Mesenchymal stem cell (in vitro differentiated cells and primary cell): ENCODE measurements around the gene DHCR7.

ENCODE experiments used
- DNase-seq: peaks from one replicate; pipeline ENCODE4 v3.0.0-alpha.2; 2013
- H2AFZ ChIP-seq: one replicate; pipeline ENCODE4 v1.6.1; 2013; ENCODE audit warnings: low read depth, mild to moderate bottlenecking, control low read depth, inconsistent platforms, low read length, moderate library complexity
- H2AK5ac ChIP-seq: 2 replicates; pipeline ENCODE4 v1.6.1; 2013; ENCODE audit warnings: low read length, moderate library complexity, mild to moderate bottlenecking, inconsistent platforms; ENCODE audit not compliant: severe bottlenecking
- H2BK120ac ChIP-seq: one replicate; pipeline ENCODE4 v1.6.1; 2013; ENCODE audit warnings: low read depth, mild to moderate bottlenecking, inconsistent platforms, low read length, moderate library complexity
- H2BK12ac ChIP-seq, 2 experiments: one replicate each; pipeline ENCODE4 v1.6.1; 2013; ENCODE audit warnings: inconsistent platforms in 2 of 2, low read length in 2 of 2, mild to moderate bottlenecking in 2 of 2, moderate library complexity in 2 of 2, control low read depth in 1 of 2
- H2BK15ac ChIP-seq: one replicate; pipeline ENCODE4 v1.6.1; 2013; ENCODE audit warnings: mild to moderate bottlenecking, low read depth, inconsistent platforms; ENCODE audit not compliant: poor library complexity, severe bottlenecking
- H2BK5ac ChIP-seq: 2 replicates; pipeline ENCODE4 v1.6.1; 2013; ENCODE audit warnings: low read depth, mild to moderate bottlenecking, low read length, control low read depth, inconsistent platforms; ENCODE audit not compliant: poor library complexity, severe bottlenecking
- H3K14ac ChIP-seq, 2 experiments: one replicate each; pipeline ENCODE4 v1.6.1; 2013; ENCODE audit warnings: inconsistent platforms in 2 of 2, low read length in 2 of 2, control low read depth in 1 of 2, mild to moderate bottlenecking in 1 of 2, moderate library complexity in 1 of 2
- H3K18ac ChIP-seq, 2 experiments: one replicate each; pipeline ENCODE4 v1.6.1; 2013; ENCODE audit warnings: inconsistent platforms in 2 of 2, low read length in 2 of 2, control low read depth in 1 of 2, low read depth in 1 of 2, mild to moderate bottlenecking in 1 of 2
- H3K23ac ChIP-seq, 2 experiments: one replicate each; pipeline ENCODE4 v1.6.1; 2013; ENCODE audit warnings: inconsistent platforms in 2 of 2, low read length in 2 of 2, mild to moderate bottlenecking in 2 of 2, moderate library complexity in 2 of 2, control low read depth in 1 of 2
- H3K27ac ChIP-seq: 2 replicates; pipeline ENCODE4 v1.5.1; 2013; ENCODE audit warnings: mild to moderate bottlenecking, moderate library complexity, low read length, control low read depth, inconsistent platforms; ENCODE audit not compliant: poor library complexity, severe bottlenecking
- H3K27me3 ChIP-seq, 2 experiments: 2 replicates each; pipeline versions ENCODE4 v1.6.1 to v1.7.0; 2013; ENCODE audit warnings: low read length in 2 of 2, mild to moderate bottlenecking in 2 of 2, moderate library complexity in 2 of 2, control low read depth in 1 of 2, inconsistent platforms in 1 of 2; ENCODE audit not compliant: control insufficient read depth in 1 of 2, insufficient read depth in 1 of 2
- H3K36me3 ChIP-seq, 2 experiments: 2 replicates each; pipeline versions ENCODE4 v1.6.1 to v1.7.0; 2013; ENCODE audit warnings: low read length in 2 of 2, control low read depth in 1 of 2, inconsistent platforms in 1 of 2, low read depth in 1 of 2, mild to moderate bottlenecking in 1 of 2; ENCODE audit not compliant: insufficient read depth in 2 of 2, control insufficient read depth in 1 of 2
- H3K4ac ChIP-seq, 2 experiments: one replicate each; pipeline ENCODE4 v1.6.1; 2013; ENCODE audit warnings: inconsistent platforms in 2 of 2, low read length in 2 of 2, mild to moderate bottlenecking in 2 of 2, moderate library complexity in 2 of 2, control low read depth in 1 of 2, low read depth in 1 of 2
- H3K4me1 ChIP-seq: 2 replicates; pipeline ENCODE4 v1.6.1; 2013; ENCODE audit warnings: low read depth, low read length, control low read depth; ENCODE audit not compliant: control insufficient read depth, insufficient read depth
- H3K4me2 ChIP-seq: 2 replicates; pipeline ENCODE4 v1.6.1; 2013; ENCODE audit warnings: low read length, mild to moderate bottlenecking, inconsistent platforms; ENCODE audit not compliant: poor library complexity, severe bottlenecking
- H3K4me3 ChIP-seq, 2 experiments: 2 replicates each; pipeline versions ENCODE4 v1.5.1 to v1.7.0; 2013; ENCODE audit warnings: low read length in 2 of 2, mild to moderate bottlenecking in 2 of 2, control low read depth in 1 of 2, low read depth in 1 of 2; ENCODE audit not compliant: insufficient read depth in 1 of 2
- H3K79me1 ChIP-seq: replicated peaks from 2 replicates; pipeline ENCODE4 v1.6.1; 2013; ENCODE audit warnings: mild to moderate bottlenecking, control low read depth, low read length, inconsistent platforms; ENCODE audit not compliant: poor library complexity, severe bottlenecking
- H3K9ac ChIP-seq: 2 replicates; pipeline ENCODE4 v1.7.0; 2013; ENCODE audit warnings: mild to moderate bottlenecking, low read length, moderate library complexity
- H3K9me3 ChIP-seq: 2 replicates; pipeline ENCODE4 v1.7.0; 2013; ENCODE audit warnings: mild to moderate bottlenecking, low read length; ENCODE audit not compliant: control insufficient read depth
- H4K8ac ChIP-seq: one replicate; pipeline ENCODE4 v1.6.1; 2013; ENCODE audit warnings: inconsistent platforms, mild to moderate bottlenecking, low read length, moderate library complexity
- H4K91ac ChIP-seq: one replicate; pipeline ENCODE4 v1.6.1; 2013; ENCODE audit warnings: mild to moderate bottlenecking, low read length, inconsistent platforms
- WGBS: methylation state at CpG from one replicate; pipeline ENCODE4 v1.1.7; 2013; ENCODE audit warnings: mixed read lengths; 5-methylcytosine and 5-hydroxymethylcytosine counted together

The DHCR7 gene

GRCh38 chr11:71482216-71482615, 34.0 kb upstream of the DHCR7 start:
- H3K4ac ChIP-seq, result no peak overlapping the region
- no peaks in the 10 kb centered on the region for H3K4me1 ChIP-seq
- no peak overlapping the region for H2BK5ac ChIP-seq
- no peak overlapping the region for H2BK15ac ChIP-seq
- H4K8ac ChIP-seq, result no peak overlapping the region
- H2AFZ ChIP-seq, result no peak overlapping the region
- H3K4me3 ChIP-seq, result no peak overlapping the region
- no peak overlapping the region for H2BK12ac ChIP-seq
- no peak overlapping the region for H3K23ac ChIP-seq
- H3K27me3 ChIP-seq, result no peaks in the 10 kb centered on the region
- H3K18ac ChIP-seq, result no peak overlapping the region
- no peak overlapping the region for H3K4me2 ChIP-seq
- H3K9ac ChIP-seq, result no peak overlapping the region
- no peak overlapping the region for H2BK120ac ChIP-seq
- no peak overlapping the region for H3K27ac ChIP-seq
- H2AK5ac ChIP-seq, result no peak overlapping the region
- WGBS, result 97% methylated on average over 18 of the region's 18 CpGs
- no peak overlapping the region for H3K14ac ChIP-seq
- no peak for DNase-seq
- no peaks in the 10 kb centered on the region for H3K79me1 ChIP-seq
- H4K91ac ChIP-seq, result no peak overlapping the region
- peaks cover 86 to 94% of the 10 kb centered on the region in 2 experiments for H3K36me3 ChIP-seq
- no peaks in the 10 kb centered on the region for H3K9me3 ChIP-seq

- no peak overlapping the region for H2BK120ac ChIP-seq
- H3K23ac ChIP-seq, result no peak overlapping the region
- H3K18ac ChIP-seq, result no peak overlapping the region
- H3K4ac ChIP-seq, result no peak overlapping the region
- no peak overlapping the region for H2BK5ac ChIP-seq
- no peak overlapping the region for H3K27ac ChIP-seq
- no peaks in the 10 kb centered on the region for H3K27me3 ChIP-seq
- no peak overlapping the region for H3K4me2 ChIP-seq
- H2BK12ac ChIP-seq, result no peak overlapping the region
- H3K79me1 ChIP-seq, result no peaks in the 10 kb centered on the region
- DNase-seq, result no peak
- no peaks in the 10 kb centered on the region for H3K4me1 ChIP-seq
- no peak overlapping the region for H4K8ac ChIP-seq
- H3K36me3 ChIP-seq, result peaks cover 93 to 96% of the 10 kb centered on the region in 2 experiments
- no peak overlapping the region for H3K9ac ChIP-seq
- WGBS, result 94% methylated on average over 24 of the region's 24 CpGs
- H3K4me3 ChIP-seq, result no peak overlapping the region
- no peak overlapping the region for H2AK5ac ChIP-seq
- no peak overlapping the region for H2BK15ac ChIP-seq
- H2AFZ ChIP-seq, result no peak overlapping the region
- H4K91ac ChIP-seq, result no peak overlapping the region
- no peaks in the 10 kb centered on the region for H3K9me3 ChIP-seq
- H3K14ac ChIP-seq, result no peak overlapping the region
Measured at GRCh38 chr11:71481101-71481960, 33.1 kb upstream of the DHCR7 start.

- no peak overlapping the region for H2BK5ac ChIP-seq
Measured at GRCh38 chr11:71478528-71478840, 30.3 kb upstream of the DHCR7 start.

GRCh38 chr11:71477641-71478527, 29.7 kb upstream of the DHCR7 start:
- Histone ChIP-seq H3K36me3 (peaks cover 94 to 95% of the 10 kb centered on the region in 2 experiments), H2BK15ac (no peak overlapping the region), H3K14ac (no peak overlapping the region), H2BK12ac (no peak overlapping the region), H2AFZ (no peak overlapping the region), H3K4ac (no peak overlapping the region), H3K4me3 (no peak overlapping the region), H3K23ac (no peak overlapping the region), H3K4me2 (no peak overlapping the region), H3K79me1 (no peaks in the 10 kb centered on the region), H2AK5ac (no peak overlapping the region), H3K27ac (no peak overlapping the region), H3K27me3 (no peaks in the 10 kb centered on the region), H3K4me1 (no peaks in the 10 kb centered on the region), H4K8ac (no peak overlapping the region), H3K18ac (no peak overlapping the region), H3K9me3 (no peaks in the 10 kb centered on the region), H3K9ac (no peak overlapping the region), H2BK5ac (no peak overlapping the region), H2BK120ac (no peak overlapping the region), H4K91ac (no peak overlapping the region)
- DNase-seq, result no peak
- WGBS, result 85% methylated on average over 25 of the region's 25 CpGs

More at GRCh38 chr11:71478528-71478840, 30.3 kb upstream of the DHCR7 start:
- H2BK120ac ChIP-seq, result no peak overlapping the region
- H3K4me2 ChIP-seq, result no peak overlapping the region
- H2BK12ac ChIP-seq, result no peak overlapping the region
- no peak overlapping the region for H2BK15ac ChIP-seq
- no peak overlapping the region for H3K18ac ChIP-seq
- peaks cover 94 to 95% of the 10 kb centered on the region in 2 experiments for H3K36me3 ChIP-seq
- no peak overlapping the region for H3K14ac ChIP-seq
- no peak overlapping the region for H3K9ac ChIP-seq
- DNase-seq, result no peak
- H3K9me3 ChIP-seq, result no peaks in the 10 kb centered on the region
- H4K8ac ChIP-seq, result no peak overlapping the region
- H2AK5ac ChIP-seq, result no peak overlapping the region
- H3K4me1 ChIP-seq, result no peaks in the 10 kb centered on the region
- H3K23ac ChIP-seq, result no peak overlapping the region
- H3K27me3 ChIP-seq, result no peaks in the 10 kb centered on the region
- no peaks in the 10 kb centered on the region for H3K79me1 ChIP-seq
- no peak overlapping the region for H2AFZ ChIP-seq
- no peak overlapping the region for H3K4ac ChIP-seq
- 98% methylated on average over 11 of the region's 11 CpGs for WGBS
- no peak overlapping the region for H4K91ac ChIP-seq
- no peak overlapping the region for H3K27ac ChIP-seq
- H3K4me3 ChIP-seq, result no peak overlapping the region
